MCF 10A (cell line): ENCODE measurements around the gene ZSCAN20. TPM values are rescaled to one million over a fixed set of nuclear protein-coding genes. Genes with fewer than 3 reads are reported as not detected.
A peak's percentile ranks its signal among the peaks of the same experiment; 100 is the strongest.

Experiments
- BruUV-seq: library from RNA; stranded (reverse); fragments of 400-500 nt; replicated peaks from 2 replicates; lab custom pipeline; 2021; lab: Mats Ljungman, UMichigan
- CTCF ChIA-PET: fragments of 300-600 bp; sonication (Branson Sonifier 250); formaldehyde crosslinking; extraction: SDS; loops from one replicate; lab custom pipeline; 2021; ENCODE audit warnings: antibody characterized with exemption, inconsistent platforms; lab: Yijun Ruan, JAX
- POLR2A ChIA-PET: fragments of 300-600, 350-650 bp; sonication (Branson Sonifier 250); formaldehyde crosslinking; extraction: SDS; loops from one replicate; lab custom pipeline; 2020; ENCODE audit warnings: antibody characterized with exemption, inconsistent platforms; lab: Yijun Ruan, JAX
- DNase-seq: peaks from one replicate; pipeline ENCODE4 v3.0.0-alpha.2; 2018; ENCODE audit not compliant: unreplicated experiment
- H3K27ac Mint-ChIP-seq: one replicate; pipeline ENCODE4 v1.8.0; 2022; ENCODE audit warnings: mild to moderate bottlenecking, low read depth, mixed read lengths; ENCODE audit not compliant: unreplicated experiment
- H3K27me3 Mint-ChIP-seq: one replicate; pipeline ENCODE4 v1.8.0; 2022; ENCODE audit warnings: mixed read lengths; ENCODE audit not compliant: insufficient read depth, unreplicated experiment
- H3K36me3 Mint-ChIP-seq: one replicate; pipeline ENCODE4 v1.8.0; 2022; ENCODE audit warnings: mild to moderate bottlenecking, moderate library complexity, mixed read lengths; ENCODE audit not compliant: insufficient read depth, unreplicated experiment
- H3K4me1 Mint-ChIP-seq: one replicate; pipeline ENCODE4 v1.8.0; 2022; ENCODE audit warnings: mixed read lengths; ENCODE audit not compliant: insufficient read depth, unreplicated experiment
- H3K4me3 Mint-ChIP-seq: one replicate; pipeline ENCODE4 v1.8.0; 2022; ENCODE audit warnings: mild to moderate bottlenecking, moderate library complexity, mixed read lengths; ENCODE audit not compliant: unreplicated experiment
- H3K9me3 Mint-ChIP-seq: one replicate; pipeline ENCODE4 v1.8.0; 2022; ENCODE audit warnings: mixed read lengths; ENCODE audit not compliant: unreplicated experiment
- CTCF ChIP-seq: fragments of 200-600 bp; IDR thresholded peaks from one replicate; pipeline ENCODE4 v1.8.0; 2022; ENCODE audit warnings: antibody characterized with exemption, mild to moderate bottlenecking; ENCODE audit not compliant: unreplicated experiment
- intact Hi-C: fragments of 100-400 bp; cut with micrococcal nuclease; formaldehyde crosslinking; loops from 2 replicates; pipeline ENCODE4 v1.14.1; 2022
- total RNA-seq: library from RNA; stranded (reverse); gene quantifications from 2 replicates; pipeline ENCODE4 v1.2.3, GENCODE V29; 2022

ZSCAN20 gene
- total RNA-seq, 1 experiment from 2014 or later, result 5.1 TPM

GRCh38 chr1:33430692-33431593 lies 41.5 kb upstream of the ZSCAN20 start, which contains the start of gene PHC2:
PHC2 (minus strand) TSS chr1:33431095; CDS start chr1:33375539, 55,556 bp downstream.
- H3K4me3 Mint-ChIP-seq, result no peak within 1 kb of the TSS
- no peaks in the 10 kb centered on the region for H3K9me3 Mint-ChIP-seq
- no TSS peak for BruUV-seq
- intact Hi-C loops, result loop anchor here (5.0 kb wide), 1 partner anchor 49 kb away; no protein-coding TSS in a partner anchor
- H3K27me3 Mint-ChIP-seq, result no peaks in the 10 kb centered on the region
- POLR2A ChIA-PET, result interaction anchor here (0.7 to 2.2 kb wide), 4 partner anchors 38 to 81 kb away, joined by 3 to 9 read pairs (median 4); no protein-coding TSS in a partner anchor
- H3K36me3 Mint-ChIP-seq, result peaks cover 6% of the 10 kb centered on the region
- DNase-seq, result peak; percentile 97
- TF ChIP-seq CTCF, result no peak
- peaks cover 21% of the 10 kb centered on the region for H3K4me1 Mint-ChIP-seq
- no peak within 1 kb of the TSS for H3K27ac Mint-ChIP-seq
- CTCF ChIA-PET, result interaction anchor here (0.6 to 3.5 kb wide), 6 partner anchors 9 to 103 kb away, joined by 3 to 16 read pairs (median 4); no protein-coding TSS in a partner anchor

- H3K4me1 Mint-ChIP-seq, result peaks cover 21% of the 10 kb centered on the region
- intact Hi-C loops, result loop anchor here (2.0 to 5.0 kb wide), 2 partner anchors 23 to 51 kb away; no protein-coding TSS in a partner anchor
- TF ChIP-seq CTCF, result no peak
- peak overlapping the region; percentile 10 for H3K27ac Mint-ChIP-seq
- peaks cover 6% of the 10 kb centered on the region for H3K36me3 Mint-ChIP-seq
- BruUV-seq, result no TSS peak
- H3K4me3 Mint-ChIP-seq, result no peak overlapping the region
- H3K27me3 Mint-ChIP-seq, result no peaks in the 10 kb centered on the region
- CTCF ChIA-PET, result interaction anchor here (0.6 to 4.1 kb wide), 8 partner anchors 9 to 86 kb away, joined by 3 to 16 read pairs (median 4); no protein-coding TSS in a partner anchor
- DNase-seq, result peak; percentile 100
- H3K9me3 Mint-ChIP-seq, result no peaks in the 10 kb centered on the region
- POLR2A ChIA-PET, result interaction anchor here (0.6 to 1.8 kb wide), 7 partner anchors 11 to 320 kb away, joined by 3 to 7 read pairs (median 3); no protein-coding TSS in a partner anchor
Measured at GRCh38 chr1:33433509-33434362, 38.7 kb upstream of the ZSCAN20 start.

- Mint-ChIP-seq H3K9me3 (no peaks in the 10 kb centered on the region), H3K4me3 (no peak overlapping the region), H3K27me3 (no peaks in the 10 kb centered on the region), H3K27ac (peak overlapping the region; percentile 9), H3K4me1 (peaks cover 21% of the 10 kb centered on the region), H3K36me3 (peaks cover 6% of the 10 kb centered on the region)
- BruUV-seq, result no TSS peak
- no peak for DNase-seq
- CTCF ChIA-PET, result interaction anchor here (0.6 to 4.1 kb wide), 2 partner anchors 8 to 37 kb away, joined by 3 to 16 read pairs; no protein-coding TSS in a partner anchor
- no peak for TF ChIP-seq CTCF
- intact Hi-C loops, result loop anchor here (5.0 kb wide), 1 partner anchor 52 kb away; no protein-coding TSS in a partner anchor
- POLR2A ChIA-PET, result interaction anchor here (1.0 kb wide), 1 partner anchor 36 kb away, joined by 3 read pairs; no protein-coding TSS in a partner anchor
Measured at GRCh38 chr1:33434363-33434750, 38.1 kb upstream of the ZSCAN20 start.
